OCI-LY7 (cell line): Measurements from ENCODE around the gene PFKFB2.

Source experiments
- CTCF ChIP-seq: fragments of 200-600 bp; sonication (generic); conservative IDR thresholded peaks from 2 replicates; pipeline ENCODE4 v1.5.1; 2014; ENCODE audit warnings: mild to moderate bottlenecking, antibody characterized with exemption, low read length, moderate library complexity, mixed read lengths
- EZH2phosphoT487 ChIP-seq: fragments of 200-600 bp; sonication (generic); IDR thresholded peaks from 2 replicates; pipeline ENCODE4 v1.6.1; 2018; ENCODE audit warnings: low read depth, borderline replicate concordance, mild to moderate bottlenecking, mixed run types, antibody characterized with exemption, low read length, moderate library complexity, mixed read lengths

DNA sequence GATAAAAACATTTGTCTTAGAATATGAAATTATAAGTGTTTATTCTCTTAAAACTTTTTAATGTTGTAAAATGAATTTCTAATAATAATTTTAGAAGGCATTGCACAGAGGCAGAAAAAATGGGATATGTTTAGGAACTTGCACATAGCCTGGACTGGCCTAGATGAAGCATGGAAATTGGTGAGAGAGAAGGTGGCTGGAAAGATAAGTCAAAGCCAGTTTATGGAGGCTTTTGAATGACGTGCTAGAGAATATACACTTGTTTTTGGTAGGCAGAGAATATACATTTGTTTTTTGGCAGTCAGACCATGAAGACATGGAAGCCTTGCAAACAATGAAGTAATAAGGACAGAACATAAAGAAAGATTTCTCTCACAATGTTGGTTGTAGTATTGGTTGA, 48.6 kb downstream of the PFKFB2 start:
- TF ChIP-seq CTCF (no peak), EZH2phosphoT487 (no peak)
